HG03457 (cell line): ENCODE results near the gene SUPT16H.
"Not testable (repeated sequence)": the region's sequence is repeated elsewhere in the genome, so short reads cannot be mapped to it uniquely, and the experiment has no call there.

Experiments used
- ATAC-seq: cut with Tn5 transposase; IDR thresholded peaks from one replicate; pipeline ENCODE4 v1.9.1; 2021; ENCODE audit warnings: moderate number of reproducible peaks; ENCODE audit not compliant: unreplicated experiment

Gene SUPT16H

DNA sequence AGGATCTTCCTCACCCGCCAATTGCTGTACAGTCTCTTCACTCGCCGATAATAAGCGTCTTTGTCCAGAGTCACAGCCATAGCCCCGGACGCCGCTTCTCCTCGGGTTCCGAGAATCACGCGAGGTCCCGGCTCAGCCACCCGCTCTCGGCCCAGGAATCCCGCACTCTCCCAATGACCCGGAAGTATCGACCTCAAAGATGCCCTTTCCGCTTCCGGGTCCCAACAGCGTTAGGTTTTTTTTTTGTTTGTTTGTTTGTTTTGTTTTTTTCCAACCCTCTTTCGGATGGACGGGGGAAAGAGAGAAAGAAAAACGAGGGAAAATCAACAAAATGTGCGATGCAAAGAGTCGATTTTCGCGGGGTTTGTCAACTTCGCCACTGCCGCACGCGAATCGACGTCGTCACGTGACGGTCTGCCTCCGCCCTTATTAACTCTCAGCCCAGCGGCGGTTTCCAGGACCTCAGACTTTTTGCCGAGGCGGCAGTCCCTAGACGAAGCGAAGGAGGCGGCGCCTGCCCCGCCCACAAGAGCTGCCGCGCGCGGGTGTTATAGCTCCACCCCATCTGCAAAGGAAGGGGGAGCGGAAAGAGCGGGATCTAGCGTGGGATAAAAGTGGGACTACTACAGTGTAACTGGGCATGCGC is at the start of gene SUPT16H:
SUPT16H (minus strand) TSS at position 172 of the 646 bp plus-strand sequence; CDS start at position 80, 92 bp downstream.
- peak; percentile 73 for ATAC-seq

DNA sequence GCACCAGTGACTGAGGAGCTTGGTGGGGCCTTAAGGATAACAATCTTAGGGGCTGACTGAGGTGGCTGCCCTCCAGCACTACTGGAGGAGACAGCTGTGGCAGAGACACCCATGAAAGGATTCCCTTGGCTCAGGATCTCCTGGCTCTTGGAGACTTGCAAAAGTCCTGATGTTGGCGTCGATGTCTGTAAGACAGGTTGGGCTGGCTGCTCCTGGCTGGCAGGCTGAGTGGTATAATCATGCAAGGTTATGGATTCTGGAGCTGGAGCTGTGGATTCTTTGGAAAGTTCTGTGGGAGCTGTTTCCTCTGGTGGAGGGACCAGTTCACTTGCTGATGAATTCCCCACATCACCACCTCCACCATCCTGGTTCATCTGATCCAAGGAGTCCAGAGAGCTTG is 47.3 kb upstream of the SUPT16H start:
- ATAC-seq = no peak

DNA sequence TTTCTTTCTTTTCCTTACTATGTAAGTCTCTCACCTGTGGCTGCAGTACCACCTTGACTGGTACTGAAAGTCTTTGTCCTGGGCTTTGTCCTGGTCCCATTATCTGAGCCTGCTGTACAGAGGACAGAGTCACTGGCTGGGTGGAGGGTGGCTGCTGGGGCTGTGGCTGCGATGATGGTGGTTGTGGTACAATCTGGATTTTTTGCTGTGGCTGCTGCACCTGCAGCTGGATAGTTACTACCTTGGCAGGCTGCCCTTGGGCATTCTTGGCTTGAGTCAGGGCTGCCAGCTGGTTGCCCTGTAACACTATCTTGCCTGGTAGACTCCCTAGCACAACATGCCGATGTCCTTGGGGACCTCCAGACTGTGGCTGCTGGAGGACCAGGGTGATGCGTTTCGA is 45.1 kb upstream of the SUPT16H start:
- no peak for ATAC-seq

DNA sequence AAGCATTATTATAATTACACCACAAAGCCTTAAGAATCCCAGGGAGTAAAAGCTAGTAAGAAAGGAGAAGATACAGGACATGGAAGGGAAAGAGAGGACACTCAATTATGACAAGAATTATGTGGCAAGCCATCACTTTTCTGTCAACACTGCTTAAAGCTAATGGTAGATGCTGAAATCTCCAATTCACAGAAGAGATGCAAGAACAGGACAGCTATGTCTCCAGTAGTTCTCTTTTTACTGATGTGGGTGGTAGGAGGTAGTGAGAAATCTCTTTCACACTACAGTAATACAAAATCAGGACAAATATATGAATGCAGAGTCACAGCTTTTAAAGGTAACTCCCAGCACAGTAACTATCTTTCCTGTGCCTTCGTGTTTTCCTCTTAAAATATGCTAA is 42.9 kb upstream of the SUPT16H start:
- ATAC-seq = no peak

DNA sequence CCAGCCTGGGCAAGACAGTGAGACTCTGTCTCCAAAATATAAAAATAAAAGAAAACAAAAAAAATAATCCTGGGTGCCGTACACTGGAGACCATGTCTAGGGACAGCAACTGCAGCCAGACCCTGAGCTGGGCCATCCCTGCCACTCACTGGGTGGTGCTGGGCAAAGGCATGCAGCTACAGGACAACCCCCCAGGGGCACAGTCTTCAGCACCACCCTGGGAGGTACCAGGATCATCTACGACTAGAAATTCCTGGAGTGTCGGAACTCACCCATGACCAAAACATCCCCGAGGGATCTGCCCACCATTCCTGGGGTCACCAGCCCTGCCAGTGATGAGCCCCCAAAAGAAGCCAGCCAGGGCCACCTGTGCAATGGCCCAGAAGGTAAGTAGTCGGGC is 35.7 kb upstream of the SUPT16H start:
- no peak for ATAC-seq

DNA sequence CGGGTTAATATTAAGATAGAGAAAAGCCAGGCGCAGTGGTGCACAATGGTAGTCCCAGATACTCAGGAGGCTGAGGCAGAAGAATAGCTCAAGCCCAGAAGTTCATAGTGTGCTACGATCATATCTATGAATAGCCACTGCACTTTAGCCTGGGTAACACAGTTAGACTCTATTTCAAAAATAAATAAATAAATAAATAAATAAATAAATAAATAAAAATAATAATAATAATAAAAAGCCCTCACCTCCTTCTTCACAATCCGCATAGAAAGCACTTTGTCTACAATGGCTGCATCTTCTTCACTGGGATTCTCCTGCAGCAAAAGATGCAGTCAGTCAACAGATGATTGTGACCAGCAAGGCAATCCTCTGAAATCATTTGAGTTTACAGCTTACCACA is 31.5 kb upstream of the SUPT16H start:
- ATAC-seq = no peak

DNA sequence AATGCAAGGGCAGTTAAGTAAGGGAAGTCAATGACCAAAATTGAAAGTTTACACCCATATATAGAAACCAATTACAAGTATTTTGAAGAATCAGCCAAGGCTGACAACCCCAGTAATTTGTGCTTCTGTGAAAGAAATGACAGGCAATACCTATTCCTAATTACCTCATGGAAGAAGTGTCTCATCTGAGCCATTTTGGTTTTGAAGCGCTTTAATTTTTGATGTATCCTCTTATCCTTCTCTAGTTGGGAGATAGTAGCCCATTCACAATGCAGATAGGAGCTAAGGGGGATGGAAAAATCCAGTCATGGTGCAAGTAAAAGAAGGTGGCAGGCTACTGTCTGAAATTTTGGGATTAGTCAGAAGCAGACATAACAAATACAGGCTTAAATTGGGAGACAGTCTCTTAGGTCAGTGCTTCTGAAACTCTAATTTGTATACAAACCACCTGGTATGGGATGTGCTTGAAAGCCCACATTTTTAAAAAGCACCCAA is 30.4 kb upstream of the SUPT16H start:
- no peak for ATAC-seq

DNA sequence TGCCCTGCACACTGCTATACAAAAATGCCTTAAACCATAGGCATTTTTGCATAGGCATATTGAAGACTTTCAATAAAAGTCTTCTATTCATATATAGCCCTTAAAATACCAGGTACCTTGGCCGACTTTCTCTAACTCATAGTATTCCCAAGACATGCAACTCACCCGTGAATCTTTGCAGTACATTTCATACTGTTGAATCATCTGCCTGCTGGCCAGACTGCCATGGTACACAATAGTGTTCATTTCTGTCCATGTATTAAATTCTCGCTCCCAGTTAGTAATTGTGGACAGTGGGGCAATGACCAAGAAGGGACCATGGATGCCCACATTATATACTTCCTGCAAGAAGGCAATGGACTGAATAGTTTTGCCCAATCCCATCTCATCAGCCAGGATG is 24.3 kb upstream of the SUPT16H start:
- no peak for ATAC-seq

DNA sequence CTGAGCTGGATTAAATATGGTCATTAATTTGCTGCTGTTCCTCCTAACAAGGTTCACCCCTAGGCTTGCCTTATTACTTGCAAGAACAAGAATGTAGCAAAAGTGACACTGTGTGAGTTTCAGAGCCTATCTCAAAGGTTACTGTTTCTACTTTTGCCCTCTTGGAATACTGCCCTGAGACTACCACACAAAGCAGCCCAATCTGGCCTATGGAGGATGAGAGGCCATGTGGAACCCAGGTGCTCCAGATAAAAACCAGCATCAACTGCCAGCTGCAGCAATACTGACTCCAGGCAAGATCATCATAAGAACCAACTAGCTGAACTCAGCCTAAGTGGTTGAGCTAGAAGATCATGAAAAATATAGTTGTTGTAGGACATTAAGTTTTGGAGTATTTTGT is 22.4 kb upstream of the SUPT16H start:
- ATAC-seq = no peak

DNA sequence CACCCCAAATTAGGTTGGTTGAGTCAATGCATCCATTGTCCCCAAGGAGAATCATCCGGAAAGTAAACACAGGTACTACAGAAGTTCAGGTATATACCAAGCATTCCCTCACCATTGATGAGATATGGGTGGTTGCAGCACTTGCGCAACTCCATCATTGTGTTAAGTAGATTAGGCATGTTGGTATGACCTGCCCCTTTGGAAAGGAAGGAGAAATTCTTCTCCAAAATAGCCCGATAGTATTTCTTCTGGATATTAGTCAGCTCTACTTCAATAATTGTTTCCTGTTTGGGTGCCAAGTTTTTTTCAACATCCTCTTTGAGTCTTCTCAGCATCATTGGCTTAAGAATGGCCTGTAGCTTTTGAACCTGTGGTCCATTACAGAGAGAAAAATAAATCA is 21.3 kb upstream of the SUPT16H start:
- no peak for ATAC-seq

DNA sequence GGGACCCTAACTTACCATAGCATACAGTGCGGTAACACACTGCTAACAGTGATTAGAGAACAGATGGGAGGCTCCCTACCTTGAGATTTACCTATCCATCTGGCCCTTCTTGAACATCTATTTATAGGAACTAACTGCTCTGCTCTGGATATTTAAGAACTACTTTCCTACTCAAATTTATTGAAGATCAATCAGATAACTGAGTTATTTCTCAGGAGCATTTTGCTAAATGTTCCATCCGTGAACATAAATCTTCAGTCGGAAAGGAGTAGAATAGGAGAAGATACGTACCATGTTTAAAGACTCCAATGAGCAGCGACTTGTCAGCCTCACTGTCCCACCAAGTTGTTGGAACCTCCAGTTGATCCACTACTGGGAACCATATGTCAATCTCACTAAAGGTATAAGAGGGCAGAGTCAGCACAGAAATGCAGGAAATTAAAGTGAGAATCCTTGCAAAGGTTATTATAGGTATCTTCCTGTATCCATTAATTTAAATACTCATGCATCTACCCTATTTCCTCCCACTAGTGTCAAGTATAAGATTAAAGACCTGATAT is 15.6 kb upstream of the SUPT16H start:
- no peak for ATAC-seq

DNA sequence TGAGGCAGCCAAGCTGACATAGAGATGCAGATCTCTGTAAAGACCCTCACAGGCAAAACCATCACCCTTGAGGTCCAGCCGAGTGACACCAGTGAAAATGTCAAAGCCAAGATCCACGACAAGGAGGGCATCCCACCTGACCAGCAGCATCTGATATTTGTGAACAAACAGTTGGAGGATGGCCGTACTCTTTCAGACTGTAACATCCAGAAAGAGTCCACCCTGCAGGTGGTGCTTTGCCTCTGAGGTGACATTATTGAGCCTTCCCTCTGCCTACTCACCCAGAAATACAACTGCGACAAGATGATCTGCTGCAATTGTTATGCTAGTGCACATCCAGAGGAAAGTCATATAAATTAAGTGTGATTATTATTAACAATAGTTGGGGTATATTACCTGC is 15.1 kb upstream of the SUPT16H start:
- ATAC-seq = no peak

DNA sequence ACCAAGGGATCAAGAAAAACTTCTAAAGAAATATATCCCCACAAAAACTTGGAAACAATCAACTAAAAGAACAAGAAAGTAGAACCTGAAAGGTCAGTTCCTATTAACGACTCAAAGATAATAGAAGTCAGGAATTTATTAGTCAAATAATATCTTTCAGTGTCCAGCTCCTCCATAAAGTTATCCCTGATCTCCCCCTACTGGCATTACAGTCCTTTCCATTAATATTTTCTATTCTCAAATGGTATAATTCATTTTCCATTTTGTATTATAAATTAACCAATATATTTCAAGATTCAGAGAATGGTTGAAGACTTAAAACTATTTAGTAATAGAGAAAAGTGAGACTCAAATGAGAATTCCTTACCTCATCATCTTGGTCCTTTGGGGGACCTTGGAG is 11.6 kb upstream of the SUPT16H start:
- no peak for ATAC-seq

DNA sequence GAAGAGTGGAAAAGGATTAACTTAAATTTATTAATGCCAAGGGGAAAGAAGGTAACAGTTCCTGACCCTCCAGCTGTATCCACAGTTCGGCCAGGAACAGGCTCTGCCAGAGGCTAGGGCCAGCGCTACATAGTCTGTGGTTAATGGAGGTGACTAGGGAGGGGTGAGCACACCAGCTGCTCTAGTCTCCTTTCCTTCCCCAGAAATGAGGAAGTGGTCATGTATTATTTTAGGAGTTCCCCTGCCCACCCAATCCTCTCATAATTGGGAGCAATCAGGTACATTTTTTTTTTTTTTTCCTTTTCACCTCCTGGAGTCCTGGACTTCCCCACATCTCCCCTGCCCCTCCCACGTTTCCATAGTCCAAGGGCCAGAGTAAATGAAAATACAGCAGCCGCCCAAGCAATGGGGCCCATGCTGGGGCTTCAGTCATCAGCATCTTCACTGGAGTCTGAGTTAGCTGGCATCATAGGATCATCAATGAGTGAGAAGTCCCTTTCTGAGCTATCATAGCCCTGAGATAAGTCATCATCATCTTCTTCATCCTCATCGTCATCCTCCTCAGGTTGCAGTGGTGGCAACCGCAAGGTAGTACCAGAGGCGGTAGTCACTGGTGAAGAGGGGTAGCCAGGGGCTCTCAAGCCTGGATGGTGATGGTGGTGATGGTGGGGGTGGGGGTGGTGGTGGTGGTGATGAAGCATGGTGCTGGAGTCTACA is 1.5 kb upstream of the SUPT16H start:
- no peak for ATAC-seq

DNA sequence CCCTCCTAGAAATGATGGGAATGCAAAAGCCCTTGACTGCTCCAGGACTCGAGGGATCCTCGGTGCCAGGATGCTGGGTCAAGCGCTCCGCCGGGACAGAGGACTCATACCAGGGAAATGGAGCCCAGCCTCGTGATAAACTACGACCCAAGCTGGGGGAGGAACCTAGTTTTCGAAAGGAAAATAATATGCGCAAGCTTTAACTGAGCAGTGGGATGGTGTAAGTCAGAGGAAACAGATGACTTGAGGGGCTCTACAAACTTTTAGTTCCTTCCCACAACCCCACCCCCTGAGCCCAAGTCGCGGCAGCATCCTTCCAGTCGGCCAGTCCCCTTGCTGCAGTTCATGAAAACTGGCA is 654 bp upstream of the SUPT16H start:
- ATAC-seq = peak; percentile 7

DNA sequence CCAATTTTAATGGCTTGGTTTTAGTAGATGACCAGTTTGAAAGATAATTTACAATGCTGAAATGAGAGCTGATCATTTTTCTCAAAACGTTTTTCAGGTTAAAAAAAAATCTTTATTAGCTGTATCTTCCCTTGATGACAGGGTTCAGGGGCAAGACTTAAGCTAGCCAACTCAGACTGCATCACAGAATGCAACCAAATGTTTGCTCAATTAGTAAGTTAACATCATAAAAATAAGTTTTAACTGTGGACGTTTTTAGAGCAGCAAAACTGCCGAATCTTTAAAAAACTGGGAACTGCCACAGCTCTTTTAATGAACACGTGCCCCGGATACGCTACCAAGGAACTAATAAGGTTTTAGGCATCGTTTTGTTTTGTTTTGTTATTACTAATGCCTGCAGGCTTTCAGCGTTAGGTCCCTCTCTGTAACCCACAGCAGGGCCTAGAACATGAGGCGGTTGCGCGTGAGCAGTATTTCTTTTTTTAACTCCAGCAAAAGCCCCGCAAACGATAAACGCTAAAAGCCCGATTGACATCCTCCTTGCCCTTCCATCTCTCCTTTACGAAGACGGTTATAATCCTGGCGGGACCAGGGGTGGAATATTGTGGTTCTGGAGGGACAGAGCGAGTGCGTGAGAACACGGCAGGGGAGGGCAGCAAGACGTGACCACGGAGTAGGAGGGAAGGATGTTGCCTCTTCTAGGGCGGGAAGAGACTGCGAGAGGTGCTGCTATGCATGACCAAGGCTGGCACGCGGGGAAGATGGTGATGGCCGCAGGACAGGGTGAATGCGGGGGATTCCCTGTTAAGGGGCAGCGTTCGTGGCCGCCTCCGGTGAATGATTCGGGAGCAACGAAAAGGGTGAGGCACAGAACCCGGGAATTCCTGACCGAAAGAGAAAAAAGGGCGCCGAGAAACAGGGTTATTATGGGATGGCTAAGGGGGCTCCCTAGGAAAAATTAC is 652 bp downstream of the SUPT16H start:
- ATAC-seq = no peak

DNA sequence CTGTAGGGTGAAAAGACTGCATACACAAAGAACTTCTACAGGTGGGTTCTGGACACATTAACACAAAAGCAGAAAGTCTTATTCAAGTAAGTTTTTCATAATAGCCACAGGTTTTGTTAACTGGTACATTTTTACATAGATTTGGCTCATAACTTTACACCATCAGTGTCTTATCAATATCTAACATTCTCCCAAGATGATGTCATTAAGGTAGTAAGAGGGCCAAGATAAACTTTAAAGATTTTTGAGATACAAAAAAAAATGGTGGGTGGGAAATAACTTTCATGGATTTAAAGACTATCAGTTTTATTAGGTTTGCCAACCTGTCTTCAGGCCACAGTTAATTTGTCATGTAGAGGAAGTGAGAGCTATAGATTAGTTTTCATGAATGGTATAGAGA is 1.7 kb downstream of the SUPT16H start:
- ATAC-seq = no peak

DNA sequence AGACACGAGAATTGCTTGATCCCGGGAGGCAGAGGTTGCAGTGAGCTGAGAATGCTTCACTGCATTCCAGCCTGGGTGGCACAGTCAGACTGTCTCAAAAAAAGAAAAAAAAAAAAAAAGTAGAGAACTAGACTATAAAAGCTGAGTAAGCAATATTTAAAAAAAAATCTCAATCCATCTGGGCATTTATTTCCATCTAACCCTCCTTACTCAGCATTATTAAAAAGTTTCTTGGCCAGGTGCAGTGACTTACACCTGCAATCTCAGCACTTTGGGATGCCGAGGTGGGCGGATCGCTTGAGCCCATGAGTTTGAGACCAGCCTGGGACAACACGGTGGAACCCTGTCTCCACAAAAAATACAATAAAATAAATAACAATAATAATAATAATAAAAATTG is 4.5 kb downstream of the SUPT16H start:
- ATAC-seq = no peak

DNA sequence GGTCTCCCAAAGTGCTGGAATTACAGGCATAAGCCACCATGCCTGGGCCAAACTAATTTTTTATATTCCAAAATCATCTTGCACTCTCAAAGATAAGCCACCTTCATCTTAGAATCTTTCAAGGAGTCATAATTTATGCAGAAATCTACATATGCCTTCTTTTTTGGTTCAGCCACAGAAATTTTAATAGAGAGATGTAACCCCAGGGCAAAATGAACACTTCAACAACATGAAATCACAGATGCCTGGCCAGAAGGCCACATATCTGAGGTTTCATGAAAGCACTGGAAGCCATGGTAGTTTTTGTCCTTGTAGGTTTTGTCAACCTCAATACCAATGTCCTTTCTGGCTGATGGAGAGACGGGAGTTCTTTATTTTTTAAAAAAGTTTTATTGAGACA is 9.8 kb downstream of the SUPT16H start:
- no peak for ATAC-seq

DNA sequence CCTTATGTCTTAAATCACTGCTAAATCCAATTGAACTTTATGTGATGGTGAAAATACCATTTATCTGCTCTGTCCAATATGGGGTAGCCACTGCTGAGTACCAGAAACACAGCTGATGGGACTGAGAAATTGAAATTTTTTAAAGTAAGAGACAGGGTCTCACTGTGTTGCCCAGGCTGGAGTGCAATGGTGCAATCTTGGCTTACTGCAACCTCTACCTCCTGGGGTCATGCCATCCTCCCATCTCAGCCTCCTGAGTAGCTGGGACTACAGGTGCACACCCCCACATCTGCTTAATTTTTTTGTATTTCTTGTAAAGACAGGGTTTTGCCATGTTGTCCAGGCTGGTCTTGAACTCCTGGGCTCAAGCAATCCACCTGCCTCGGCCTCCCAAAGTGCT is 11.0 kb downstream of the SUPT16H start:
- not testable (repeated sequence) for ATAC-seq

DNA sequence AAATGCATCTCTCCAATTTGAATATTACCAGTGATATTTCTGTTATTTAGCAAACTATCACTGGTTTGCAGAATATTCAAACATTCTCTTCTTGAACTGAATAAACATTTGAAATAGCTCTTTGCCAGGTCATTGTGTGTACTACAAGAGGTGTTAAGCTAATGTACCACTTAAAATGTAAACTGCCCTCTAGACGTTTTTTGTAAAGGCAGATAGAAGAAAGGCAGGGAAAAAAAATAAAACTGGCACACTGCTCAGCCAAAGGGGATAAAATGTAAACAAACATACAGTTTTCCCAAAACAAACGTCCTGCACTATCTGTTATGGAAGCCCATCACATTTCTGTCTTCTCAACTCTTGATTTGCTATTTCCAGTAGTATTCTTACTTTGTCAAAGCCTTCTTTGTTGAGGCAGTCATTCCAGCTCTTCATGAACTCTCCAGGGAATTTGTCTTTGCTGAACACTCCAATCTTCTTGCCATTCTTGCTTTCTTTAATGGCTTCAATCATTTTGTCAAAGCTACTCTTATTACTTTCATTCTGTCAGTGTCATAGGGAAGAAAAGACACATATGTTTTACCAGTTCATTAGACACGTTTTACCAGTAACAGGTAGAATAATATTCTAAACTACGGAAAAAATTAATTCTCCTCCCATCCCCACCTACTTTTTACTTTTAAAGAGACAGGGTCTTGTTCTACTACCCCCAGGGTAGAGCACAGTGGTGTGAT is 13.7 kb downstream of the SUPT16H start:
- ATAC-seq = no peak
